Liver (tissue), 9 donors: ENCODE data around the gene SNAPIN. TPM values are rescaled to one million over a fixed set of nuclear protein-coding genes. Genes with fewer than 3 reads are reported as not detected.

Source experiments
- DNase-seq: peaks from one replicate; pipeline ENCODE4 v3.0.0-alpha.2; 2017; ENCODE audit warnings: low spot score
- H3K27ac ChIP-seq, 2 donors: one replicate each; pipeline ENCODE4 v1.7.0; 2013; ENCODE audit warnings: inconsistent platforms in 2 of 2, low read length in 2 of 2, control low read depth in 1 of 2, low read depth in 1 of 2, mild to moderate bottlenecking in 1 of 2
- H3K27me3 ChIP-seq, 4 donors: one replicate each; pipeline versions ENCODE4 v1.6.1 to v1.7.0; 2013; ENCODE audit warnings: low read length in 3 of 4, inconsistent platforms in 1 of 4, mild to moderate bottlenecking in 1 of 4, moderate library complexity in 1 of 4; ENCODE audit not compliant: control insufficient read depth in 4 of 4, insufficient read depth in 4 of 4
- H3K36me3 ChIP-seq, 4 donors: one replicate each; pipeline versions ENCODE4 v1.6.1 to v1.7.0; 2013; ENCODE audit warnings: low read length in 3 of 4, mild to moderate bottlenecking in 3 of 4, low read depth in 1 of 4, moderate library complexity in 1 of 4; ENCODE audit not compliant: control insufficient read depth in 4 of 4, insufficient read depth in 3 of 4
- H3K4me1 ChIP-seq, 4 donors: one replicate each; pipeline versions ENCODE4 v1.6.1 to v1.7.0; 2013; ENCODE audit warnings: low read length in 3 of 4, mild to moderate bottlenecking in 3 of 4, moderate library complexity in 1 of 4; ENCODE audit not compliant: control insufficient read depth in 4 of 4, insufficient read depth in 4 of 4
- H3K4me3 ChIP-seq, 3 donors: one replicate each; pipeline versions ENCODE4 v1.6.1 to v1.7.0; 2013; ENCODE audit warnings: low read length in 3 of 3, control low read depth in 1 of 3, low read depth in 1 of 3, mild to moderate bottlenecking in 1 of 3
- H3K9ac ChIP-seq, 2 donors: one replicate each; pipeline ENCODE4 v1.7.0; 2013; ENCODE audit warnings: low read length in 2 of 2, mild to moderate bottlenecking in 2 of 2, moderate library complexity in 2 of 2, control low read depth in 1 of 2, low read depth in 1 of 2
- H3K9me3 ChIP-seq, 4 donors: one replicate each; pipeline versions ENCODE4 v1.6.1 to v1.7.0; 2013; ENCODE audit warnings: low read length in 3 of 4; ENCODE audit not compliant: control insufficient read depth in 4 of 4
- EGR1 ChIP-seq, 2 donors: IDR thresholded peaks; 2 replicates each; pipeline ENCODE4 v1.6.1; 2016 to 2018; ENCODE audit warnings: antibody characterized with exemption in 2 of 2, low read depth in 2 of 2
- FOXA1 ChIP-seq: IDR thresholded peaks from 2 replicates; pipeline ENCODE4 v1.6.1; 2016; ENCODE audit warnings: antibody characterized with exemption
- FOXA2 ChIP-seq: IDR thresholded peaks from 2 replicates; pipeline ENCODE4 v1.6.1; 2016; ENCODE audit warnings: antibody characterized with exemption
- GABPA ChIP-seq, 2 donors: IDR thresholded peaks in 1 of 2; conservative IDR thresholded peaks in 1 of 2; 2 replicates each; pipeline ENCODE4 v1.6.1; 2016; ENCODE audit warnings: antibody characterized with exemption in 2 of 2, mild to moderate bottlenecking in 1 of 2, moderate library complexity in 1 of 2
- HNF4A ChIP-seq, 2 donors: conservative IDR thresholded peaks; 2 replicates each; pipeline ENCODE4 v1.6.1; 2016; ENCODE audit warnings: antibody characterized with exemption in 2 of 2, mild to moderate bottlenecking in 2 of 2
- HNF4G ChIP-seq: IDR thresholded peaks from 2 replicates; pipeline ENCODE4 v1.6.1; 2016; ENCODE audit warnings: antibody characterized with exemption
- JUND ChIP-seq, 2 donors: IDR thresholded peaks; 2 replicates each; pipeline ENCODE4 v1.6.1; 2016; ENCODE audit warnings: antibody characterized with exemption in 2 of 2
- NR2F2 ChIP-seq: IDR thresholded peaks from 2 replicates; pipeline ENCODE4 v1.6.1; 2016; ENCODE audit warnings: antibody characterized with exemption
- RAD21 ChIP-seq, 2 donors: IDR thresholded peaks; 2 replicates each; pipeline ENCODE4 v1.6.1; 2016; ENCODE audit warnings: antibody characterized with exemption in 2 of 2, mild to moderate bottlenecking in 2 of 2
- RXRA ChIP-seq, 2 donors: IDR thresholded peaks; 2 replicates each; pipeline ENCODE4 v1.6.1; 2017 to 2018; ENCODE audit warnings: antibody characterized with exemption in 2 of 2, mild to moderate bottlenecking in 1 of 2
- SP1 ChIP-seq: IDR thresholded peaks from 2 replicates; pipeline ENCODE4 v1.6.1; 2018; ENCODE audit warnings: antibody characterized with exemption, mild to moderate bottlenecking
- TAF1 ChIP-seq: conservative IDR thresholded peaks from 2 replicates; pipeline ENCODE4 v1.6.1; 2016; ENCODE audit warnings: antibody characterized with exemption, mild to moderate bottlenecking
- YY1 ChIP-seq: IDR thresholded peaks from 2 replicates; pipeline ENCODE4 v1.6.1; 2016; ENCODE audit warnings: antibody characterized with exemption, mild to moderate bottlenecking
- WGBS: extraction: QIAGEN DNeasy Blood & Tissue Kit; methylation state at CpG from one replicate; pipeline ENCODE4 v1.1.7; 2013; 5-methylcytosine and 5-hydroxymethylcytosine counted together
- polyA plus RNA-seq, 2 donors: library from polyadenylated mRNA; stranded (reverse) in 1 of 2; unstranded in 1 of 2; fragments of 200-250 nt in 1 of 2; fragments of >200 nt in 1 of 2; fragmentation: Nextera tagmentation in 1 of 2; extraction: Ambion mirVana in 1 of 2; gene quantifications; one replicate each; pipeline versions ENCODE4 v1.2.1 to v1.2.3, GENCODE V29; 2013 to 2015
- total RNA-seq, 2 donors: library from RNA; depleted of rRNA; stranded (reverse); fragments of >200 nt; gene quantifications; one replicate each; pipeline ENCODE4 v1.2.3, GENCODE V29; 2014
- TF ChIP-seq, protein P1 (sequence below): IDR thresholded peaks from 2 replicates; pipeline ENCODE4 v1.6.1; 2016; ENCODE audit warnings: antibody characterized with exemption, mild to moderate bottlenecking
- TF ChIP-seq, protein P2 (sequence below): IDR thresholded peaks from 2 replicates; pipeline ENCODE4 v1.6.1; 2016; ENCODE audit warnings: antibody characterized with exemption
- TF ChIP-seq, protein P3 (sequence below): IDR thresholded peaks from 2 replicates; pipeline ENCODE4 v1.6.1; 2016; ENCODE audit warnings: antibody characterized with exemption
- donor health status: healthy.
- donor health status: healthy.
- donor health status: healthy.
- donor health status: healthy.
- donor health status: healthy.

Gene SNAPIN
- total and polyA plus RNA-seq, 4 donors, result 20.0 to 30.5 (median 24.2) TPM

DNA sequence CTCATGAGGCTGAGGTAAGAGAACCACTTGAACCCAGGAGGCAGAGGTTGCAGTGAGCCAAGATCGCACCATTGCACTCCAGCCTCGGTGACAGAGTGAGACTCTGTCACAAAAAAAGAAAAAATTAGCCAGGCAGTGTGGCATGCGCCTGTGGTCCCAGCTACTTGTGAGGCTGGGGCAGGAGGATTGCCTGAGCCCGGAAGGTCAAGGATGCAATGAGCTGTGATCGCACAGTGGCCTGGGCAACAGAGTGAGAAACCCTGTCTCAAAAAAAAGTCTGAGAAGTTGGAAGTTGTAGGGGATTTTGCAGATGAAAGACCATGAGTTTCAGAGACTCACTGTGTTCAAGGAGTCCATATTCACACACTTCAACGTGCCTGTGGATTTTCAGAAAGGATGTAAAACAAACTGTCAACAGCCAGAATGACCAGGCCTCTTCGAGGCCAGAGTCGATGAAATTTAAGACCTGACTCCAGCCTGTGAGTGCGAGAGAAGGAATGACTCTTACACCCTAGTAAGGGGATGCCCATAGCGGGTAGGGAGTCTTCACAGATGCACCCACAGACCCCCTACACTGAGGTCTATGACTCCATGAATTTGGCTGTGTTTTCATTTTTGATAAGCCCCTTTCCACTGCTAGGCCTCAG is 33.4 kb upstream of the SNAPIN start:
- H3K27me3 ChIP-seq, result no peaks in the 10 kb centered on the region
- no peak overlapping the region for H3K27ac ChIP-seq
- H3K4me1 ChIP-seq, result peaks cover 4 to 19% (median 10%) of the 10 kb centered on the region in 4 donors
- 90% methylated on average over 10 of the region's 10 CpGs for WGBS
- no peak overlapping the region for H3K9ac ChIP-seq
- no peak overlapping the region for H3K4me3 ChIP-seq
- H3K9me3 ChIP-seq, result no peaks in the 10 kb centered on the region
- H3K36me3 ChIP-seq, result no peaks in the 10 kb centered on the region
- TF ChIP-seq FOXA2 (no peak), RXRA (IDR thresholded peaks at IDR 0.05) (no peak), FOXA1 (no peak), HNF4G (no peak), SP1 (no peak), GABPA (IDR thresholded peaks at IDR 0.05 in 1 of 2, conservative IDR thresholded peaks at IDR 0.05 in 1 of 2) (no peak), TAF1 (no peak)
- TF ChIP-seq, protein P1, sequence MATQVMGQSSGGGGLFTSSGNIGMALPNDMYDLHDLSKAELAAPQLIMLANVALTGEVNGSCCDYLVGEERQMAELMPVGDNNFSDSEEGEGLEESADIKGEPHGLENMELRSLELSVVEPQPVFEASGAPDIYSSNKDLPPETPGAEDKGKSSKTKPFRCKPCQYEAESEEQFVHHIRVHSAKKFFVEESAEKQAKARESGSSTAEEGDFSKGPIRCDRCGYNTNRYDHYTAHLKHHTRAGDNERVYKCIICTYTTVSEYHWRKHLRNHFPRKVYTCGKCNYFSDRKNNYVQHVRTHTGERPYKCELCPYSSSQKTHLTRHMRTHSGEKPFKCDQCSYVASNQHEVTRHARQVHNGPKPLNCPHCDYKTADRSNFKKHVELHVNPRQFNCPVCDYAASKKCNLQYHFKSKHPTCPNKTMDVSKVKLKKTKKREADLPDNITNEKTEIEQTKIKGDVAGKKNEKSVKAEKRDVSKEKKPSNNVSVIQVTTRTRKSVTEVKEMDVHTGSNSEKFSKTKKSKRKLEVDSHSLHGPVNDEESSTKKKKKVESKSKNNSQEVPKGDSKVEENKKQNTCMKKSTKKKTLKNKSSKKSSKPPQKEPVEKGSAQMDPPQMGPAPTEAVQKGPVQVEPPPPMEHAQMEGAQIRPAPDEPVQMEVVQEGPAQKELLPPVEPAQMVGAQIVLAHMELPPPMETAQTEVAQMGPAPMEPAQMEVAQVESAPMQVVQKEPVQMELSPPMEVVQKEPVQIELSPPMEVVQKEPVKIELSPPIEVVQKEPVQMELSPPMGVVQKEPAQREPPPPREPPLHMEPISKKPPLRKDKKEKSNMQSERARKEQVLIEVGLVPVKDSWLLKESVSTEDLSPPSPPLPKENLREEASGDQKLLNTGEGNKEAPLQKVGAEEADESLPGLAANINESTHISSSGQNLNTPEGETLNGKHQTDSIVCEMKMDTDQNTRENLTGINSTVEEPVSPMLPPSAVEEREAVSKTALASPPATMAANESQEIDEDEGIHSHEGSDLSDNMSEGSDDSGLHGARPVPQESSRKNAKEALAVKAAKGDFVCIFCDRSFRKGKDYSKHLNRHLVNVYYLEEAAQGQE, result no peak
- TF ChIP-seq, protein P2, sequence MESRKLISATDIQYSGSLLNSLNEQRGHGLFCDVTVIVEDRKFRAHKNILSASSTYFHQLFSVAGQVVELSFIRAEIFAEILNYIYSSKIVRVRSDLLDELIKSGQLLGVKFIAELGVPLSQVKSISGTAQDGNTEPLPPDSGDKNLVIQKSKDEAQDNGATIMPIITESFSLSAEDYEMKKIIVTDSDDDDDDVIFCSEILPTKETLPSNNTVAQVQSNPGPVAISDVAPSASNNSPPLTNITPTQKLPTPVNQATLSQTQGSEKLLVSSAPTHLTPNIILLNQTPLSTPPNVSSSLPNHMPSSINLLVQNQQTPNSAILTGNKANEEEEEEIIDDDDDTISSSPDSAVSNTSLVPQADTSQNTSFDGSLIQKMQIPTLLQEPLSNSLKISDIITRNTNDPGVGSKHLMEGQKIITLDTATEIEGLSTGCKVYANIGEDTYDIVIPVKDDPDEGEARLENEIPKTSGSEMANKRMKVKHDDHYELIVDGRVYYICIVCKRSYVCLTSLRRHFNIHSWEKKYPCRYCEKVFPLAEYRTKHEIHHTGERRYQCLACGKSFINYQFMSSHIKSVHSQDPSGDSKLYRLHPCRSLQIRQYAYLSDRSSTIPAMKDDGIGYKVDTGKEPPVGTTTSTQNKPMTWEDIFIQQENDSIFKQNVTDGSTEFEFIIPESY, result no peak
- TF ChIP-seq, protein P3, sequence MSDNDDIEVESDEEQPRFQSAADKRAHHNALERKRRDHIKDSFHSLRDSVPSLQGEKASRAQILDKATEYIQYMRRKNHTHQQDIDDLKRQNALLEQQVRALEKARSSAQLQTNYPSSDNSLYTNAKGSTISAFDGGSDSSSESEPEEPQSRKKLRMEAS, result no peak
- DNase-seq, result no peak

DNA sequence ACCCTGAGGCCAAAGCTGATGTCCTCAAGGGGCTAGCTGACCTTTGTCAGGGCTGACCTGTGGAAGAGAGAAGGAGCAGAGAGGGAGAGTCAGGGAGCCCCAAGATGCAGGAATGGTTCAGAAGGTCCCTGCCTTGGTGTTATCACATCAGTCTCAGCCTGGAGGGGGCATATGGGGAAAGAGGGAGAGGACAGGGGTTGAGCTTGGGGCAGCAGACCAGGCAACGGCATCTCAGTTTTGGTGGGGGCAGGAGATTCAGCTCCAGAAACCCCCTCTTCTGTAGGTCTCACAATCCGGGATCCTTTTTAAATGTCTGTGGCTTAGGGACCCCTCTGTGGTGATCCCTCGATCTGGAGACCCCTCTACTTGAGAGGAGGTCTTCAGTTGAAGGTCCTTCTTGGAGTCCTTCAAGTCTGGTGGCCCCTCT is 32.0 kb upstream of the SNAPIN start:
- Histone ChIP-seq H3K9me3 (no peaks in the 10 kb centered on the region), H3K27ac (peak overlapping the region; percentile 59 to 79), H3K4me3 (peak overlapping the region in 2 of 3 donors; percentile 26 to 43), H3K9ac (peak overlapping the region; percentile 50 to 91), H3K4me1 (peaks cover 4 to 25% (median 15%) of the 10 kb centered on the region in 4 donors), H3K36me3 (no peaks in the 10 kb centered on the region), H3K27me3 (no peaks in the 10 kb centered on the region)
- no peak for DNase-seq
- WGBS, result 63% methylated on average over 3 of the region's 3 CpGs
- TF ChIP-seq JUND (IDR thresholded peaks at IDR 0.05) (no peak), HNF4A (conservative IDR thresholded peaks at IDR 0.05) (no peak), EGR1 (IDR thresholded peaks at IDR 0.05; ENCODE audit: low read depth in 2 of 2) (no peak), NR2F2 (no peak), GABPA (IDR thresholded peaks at IDR 0.05 in 1 of 2, conservative IDR thresholded peaks at IDR 0.05 in 1 of 2) (no peak), YY1 (no peak), RAD21 (IDR thresholded peaks at IDR 0.05) (no peak), FOXA2 (no peak), HNF4G (no peak), TAF1 (no peak), SP1 (no peak), RXRA (IDR thresholded peaks at IDR 0.05) (no peak)
- TF ChIP-seq, protein P3, result no peak
- TF ChIP-seq, protein P1, result no peak
- TF ChIP-seq, protein P2, result no peak
